HG02981 (cell line): ENCODE results near the gene CPPED1.

Source experiments
- ATAC-seq: cut with Tn5 transposase; IDR thresholded peaks from one replicate; pipeline ENCODE4 v1.9.1; 2021; ENCODE audit warnings: mild to moderate bottlenecking, moderate library complexity; ENCODE audit not compliant: unreplicated experiment

CPPED1 gene

GRCh38 chr16:12653820-12654392 is 149.8 kb downstream of the CPPED1 start:
- no peak for ATAC-seq

- ATAC-seq: no peak
These were observed 150.8 kb downstream of the CPPED1 start for GRCh38 chr16:12652924-12653323.

GRCh38 chr16:12651765-12652512 is 151.7 kb downstream of the CPPED1 start:
- no peak for ATAC-seq

- no peak for ATAC-seq
These were observed 154.3 kb downstream of the CPPED1 start for GRCh38 chr16:12649356-12649755.

GRCh38 chr16:12646490-12647274 is 157.0 kb downstream of the CPPED1 start:
- no peak for ATAC-seq

- no peak for ATAC-seq
These were observed 157.6 kb downstream of the CPPED1 start for GRCh38 chr16:12646098-12646489.

- ATAC-seq: no peak
These were observed 160.6 kb downstream of the CPPED1 start for GRCh38 chr16:12643034-12643455.

- ATAC-seq: no peak
These were observed 164.6 kb downstream of the CPPED1 start for GRCh38 chr16:12639044-12639443.

- ATAC-seq: no peak
These were observed 166.7 kb downstream of the CPPED1 start for GRCh38 chr16:12637002-12637401.

GRCh38 chr16:12629271-12629670 is 174.4 kb downstream of the CPPED1 start:
- no peak for ATAC-seq

GRCh38 chr16:12628536-12628935 is 175.2 kb downstream of the CPPED1 start:
- ATAC-seq: no peak

GRCh38 chr16:12627394-12627793 is 176.3 kb downstream of the CPPED1 start:
- ATAC-seq: no peak

- ATAC-seq: no peak
These were observed 177.3 kb downstream of the CPPED1 start for GRCh38 chr16:12626411-12626810.

GRCh38 chr16:12625716-12626115 is 178.0 kb downstream of the CPPED1 start:
- ATAC-seq: no peak

- no peak for ATAC-seq
These were observed 178.6 kb downstream of the CPPED1 start for GRCh38 chr16:12625068-12625467.

GRCh38 chr16:12620150-12620549 is 183.5 kb downstream of the CPPED1 start:
- ATAC-seq: no peak

GRCh38 chr16:12618515-12618914 is 185.2 kb downstream of the CPPED1 start:
- ATAC-seq: no peak

GRCh38 chr16:12617401-12617819 is 186.3 kb downstream of the CPPED1 start:
- ATAC-seq: no peak

- no peak for ATAC-seq
These were observed 188.9 kb downstream of the CPPED1 start for GRCh38 chr16:12614662-12615278.

GRCh38 chr16:12613992-12614661 is 189.6 kb downstream of the CPPED1 start:
- no peak for ATAC-seq
